K562 (cell line): ENCODE measurements around the gene ARAP1. TPM values are rescaled to one million over a fixed set of nuclear protein-coding genes. Genes with fewer than 3 reads are reported as not detected.

Source experiments
- ATAC-seq: fragments of 200-7000 bp; cut with Tn5 transposase; 3 replicates; pipeline ENCODE4 v1.9.1; 2020; ENCODE audit warnings: moderate library complexity
- BruUV-seq: library from RNA; stranded (reverse); fragments of 400-500 nt; replicated peaks from 2 replicates; lab custom pipeline; 2021; lab: Mats Ljungman, UMichigan
- CTCF ChIA-PET: fragments of 300-600 bp; formaldehyde crosslinking; extraction: SDS; loops from one replicate; lab custom pipeline; 2021; ENCODE audit warnings: low intra/inter-chr PET ratio; lab: Yijun Ruan, JAX
- POLR2A ChIA-PET: fragments of 300-600, 350-650 bp; sonication (Branson Sonifier 250); formaldehyde crosslinking; extraction: SDS; loops from one replicate; lab custom pipeline; 2021; ENCODE audit warnings: antibody characterized with exemption, inconsistent platforms; lab: Yijun Ruan, JAX
- DNase-seq, 4 experiments: peaks; one replicate each; pipeline versions ENCODE4 v3.0.0 to v3.0.0-alpha.2; 2011 to 2018; ENCODE audit warnings: low spot score in 3 of 4, mixed read lengths in 3 of 4; ENCODE audit errors: extremely low read depth in 1 of 4
- FAIRE-seq: peaks from 2 replicates; lab custom pipeline; 2011; peaks lifted over from hg19 to GRCh38; lab: Jason Lieb, UNC
- H2AFZ ChIP-seq: 2 replicates; pipeline ENCODE4 v1.6.0; 2011; ENCODE audit warnings: low read depth, low read length, control low read depth, inconsistent platforms
- H3K27ac ChIP-seq: fragments of 200-600 bp; 3 replicates; pipeline ENCODE4 v1.8.0; 2011; ENCODE audit warnings: low read depth, mild to moderate bottlenecking, control low read depth, inconsistent platforms, low read length, moderate library complexity, mixed read lengths; ENCODE audit errors: extremely low read depth
- H3K27me3 ChIP-seq, 2 experiments: fragments of 300-600 bp in 1 of 2; 2 replicates in 1 of 2; 3 replicates in 1 of 2; pipeline versions ENCODE4 v1.6.0 to v1.8.0; 2011; ENCODE audit warnings: inconsistent platforms in 2 of 2, low read length in 2 of 2, mild to moderate bottlenecking in 1 of 2, mixed read lengths in 1 of 2, moderate library complexity in 1 of 2; ENCODE audit not compliant: control insufficient read depth in 2 of 2, insufficient read depth in 2 of 2
- H3K36me3 ChIP-seq: fragments of 300-600 bp; 3 replicates; pipeline ENCODE4 v1.8.0; 2011; ENCODE audit warnings: mild to moderate bottlenecking, low read length, inconsistent platforms; ENCODE audit not compliant: control insufficient read depth, insufficient read depth
- H3K4me1 ChIP-seq, 2 experiments: fragments of 200-600 bp in 1 of 2; replicated peaks in 1 of 2; 2 replicates in 1 of 2; 3 replicates in 1 of 2; pipeline versions ENCODE4 v1.5.1 to v1.8.0; 2011; ENCODE audit warnings: inconsistent platforms in 2 of 2, low read length in 2 of 2, mild to moderate bottlenecking in 1 of 2, mixed read lengths in 1 of 2, moderate library complexity in 1 of 2; ENCODE audit not compliant: control insufficient read depth in 2 of 2, insufficient read depth in 2 of 2
- H3K4me2 ChIP-seq: 2 replicates; pipeline ENCODE4 v1.6.1; 2011; ENCODE audit warnings: low read length, control low read depth, inconsistent platforms, mixed read lengths; ENCODE audit not compliant: insufficient read depth
- H3K4me3 ChIP-seq: fragments of 200-600 bp; sonication (generic), shearing (Covaris generic); 2 replicates; pipeline ENCODE4 v1.5.1; 2016; ENCODE audit warnings: control low read depth, inconsistent platforms
- H3K79me2 ChIP-seq: fragments of 200-600 bp; 3 replicates; pipeline ENCODE4 v1.8.0; 2011; ENCODE audit warnings: low read length, inconsistent platforms; ENCODE audit not compliant: control insufficient read depth, insufficient read depth
- H3K9ac ChIP-seq, 2 experiments: 2 replicates each; pipeline versions ENCODE4 v1.6.0 to v1.6.1; 2011; ENCODE audit warnings: low read depth in 2 of 2, low read length in 2 of 2, control low read depth in 1 of 2, inconsistent platforms in 1 of 2, mild to moderate bottlenecking in 1 of 2, mixed read lengths in 1 of 2; ENCODE audit not compliant: insufficient read depth in 1 of 2
- H3K9me1 ChIP-seq: one replicate; pipeline ENCODE4 v1.6.0; 2011; ENCODE audit warnings: inconsistent platforms, mild to moderate bottlenecking, low read length, moderate library complexity; ENCODE audit not compliant: control insufficient read depth, insufficient read depth
- H3K9me3 ChIP-seq: replicated peaks from 2 replicates; pipeline ENCODE4 v1.5.1; 2011; ENCODE audit warnings: low read depth, low read length, inconsistent platforms; ENCODE audit not compliant: control insufficient read depth, insufficient read depth
- H4K20me1 ChIP-seq: replicated peaks from 2 replicates; pipeline ENCODE4 v1.6.1; 2011; ENCODE audit warnings: low read length, inconsistent platforms, mixed read lengths; ENCODE audit not compliant: control insufficient read depth, insufficient read depth
- CREB1 ChIP-seq, 2 experiments: sonication (generic) in 1 of 2; formaldehyde crosslinking in 1 of 2; IDR thresholded peaks; 2 replicates each; pipeline versions ENCODE4 v1.6.1 to v1.8.0; 2012 to 2022; ENCODE audit warnings: inconsistent platforms in 1 of 2, mild to moderate bottlenecking in 1 of 2, missing genetic modification reagents in 1 of 2, moderate library complexity in 1 of 2
- E4F1 ChIP-seq: fragments of 250-450 bp; sonication (Bioruptor Pico); IDR thresholded peaks from 2 replicates; pipeline ENCODE4 v1.5.0; 2021; ENCODE audit warnings: mild to moderate bottlenecking, borderline replicate concordance
- FOSL1 ChIP-seq: fragments of 200-800 bp; sonication (Bioruptor generic); conservative IDR thresholded peaks from 2 replicates; pipeline ENCODE4 v1.6.1; 2016; ENCODE audit warnings: missing genetic modification characterization, missing compliant biosample characterization
- KHSRP ChIP-seq: fragments of 450-650 bp; IDR thresholded peaks from 2 replicates; pipeline ENCODE4 v1.6.1; 2017
- OTX1 ChIP-seq: fragments of 450-650 bp; formaldehyde crosslinking; IDR thresholded peaks from 2 replicates; pipeline ENCODE4 v1.4.0; 2022; ENCODE audit warnings: mild to moderate bottlenecking
- PHTF2 ChIP-seq: fragments of 250-450 bp; sonication (Bioruptor Pico); IDR thresholded peaks from 2 replicates; pipeline ENCODE4 v1.5.0; 2021; ENCODE audit warnings: mild to moderate bottlenecking
- SRSF3 ChIP-seq: fragments of 200-400 bp; formaldehyde crosslinking; IDR thresholded peaks from 2 replicates; pipeline ENCODE4 v1.6.1; 2016; ENCODE audit warnings: mild to moderate bottlenecking, low read length, moderate library complexity; ENCODE audit not compliant: insufficient read depth
- ZFP30 ChIP-seq: fragments of 250-450 bp; sonication (Bioruptor Pico); IDR thresholded peaks from 2 replicates; pipeline ENCODE4 v1.8.0; 2022; ENCODE audit warnings: moderate library complexity, mild to moderate bottlenecking, inconsistent platforms, borderline replicate concordance
- ZNF277 ChIP-seq: fragments of 250-450 bp; sonication (Bioruptor Pico); IDR thresholded peaks from 2 replicates; pipeline ENCODE4 v1.8.0; 2022; ENCODE audit warnings: inconsistent platforms, mild to moderate bottlenecking, moderate library complexity, borderline replicate concordance
- ZNF695 ChIP-seq: fragments of 450-650 bp; formaldehyde crosslinking; IDR thresholded peaks from 2 replicates; pipeline ENCODE4 v1.4.0; 2020; ENCODE audit warnings: mild to moderate bottlenecking, moderate library complexity
- ZNF766 ChIP-seq: fragments of 200-800 bp; sonication (Bioruptor generic); conservative IDR thresholded peaks from 2 replicates; pipeline ENCODE4 v1.6.1; 2016; ENCODE audit warnings: missing genetic modification characterization, missing compliant biosample characterization
- ZNF778 ChIP-seq: fragments of 450-650 bp; formaldehyde crosslinking; IDR thresholded peaks from 2 replicates; pipeline ENCODE4 v1.4.0; 2020; ENCODE audit warnings: mild to moderate bottlenecking, moderate library complexity
- ZNF79 ChIP-seq: fragments of 250-450 bp; sonication (Bioruptor Pico); IDR thresholded peaks from 2 replicates; pipeline ENCODE4 v1.4.0; 2020; ENCODE audit warnings: low read depth, mild to moderate bottlenecking, moderate library complexity
- WGBS: fragments of 100-300 bp; shearing (Covaris generic); methylation state at CpG from one replicate; pipeline ENCODE4 v1.1.6; 2016; ENCODE audit warnings: low coverage, mixed read lengths; ENCODE audit not compliant: insufficient coverage; ENCODE audit errors: missing lambda C conversion rate; 5-methylcytosine and 5-hydroxymethylcytosine counted together
- in situ Hi-C: fragments of 300-500 bp; cut with MboI; formaldehyde crosslinking; loops from 4 replicates; pipeline ENCODE4 v1.15.0; 2018; ENCODE audit warnings: inconsistent platforms, mixed read lengths
- intact Hi-C: fragments of 100-400 bp; cut with micrococcal nuclease; formaldehyde crosslinking; loops from 2 replicates; pipeline ENCODE4 v1.14.2; 2022
- polyA plus RNA-seq, 8 experiments: library from polyadenylated mRNA; depleted of rRNA in 4 of 8; stranded (reverse) in 5 of 8; unstranded in 3 of 8; fragments of >200 nt; fragmentation: Nextera tagmentation in 2 of 8; fragmentation: Illumina TruSeq in 1 of 8; extraction: Ambion mirVana in 2 of 8; extraction: Trizol in 1 of 8; gene quantifications; 2 replicates each; pipeline versions ENCODE4 v1.2.1 to v1.2.3, GENCODE V29; 2011 to 2014; ENCODE audit warnings: inconsistent platforms in 1 of 8, missing spikeins in 1 of 8
- total RNA-seq, 7 experiments: library from RNA; depleted of rRNA in 6 of 7; stranded (reverse); fragments of >200 nt in 6 of 7; fragmentation: Illumina TruSeq in 2 of 7; extraction: Trizol in 2 of 7; gene quantifications; 2 replicates each; pipeline versions ENCODE4 v1.2.1 to v1.2.3, GENCODE V29; 2011 to 2021; ENCODE audit warnings: low replicate concordance in 1 of 7
- TF ChIP-seq, protein P1 (sequence below): fragments of 450-650 bp; IDR thresholded peaks from 2 replicates; pipeline ENCODE4 v1.6.1; 2016; ENCODE audit warnings: missing biosample characterization, missing genetic modification characterization

Gene ARAP1
- total and polyA plus RNA-seq, 9 of the 15 experiments (the other 6 are each of a cell fraction or from before 2014, with no cell fraction given), result 0.23 to 67.0 (median 24.6) TPM

DNA sequence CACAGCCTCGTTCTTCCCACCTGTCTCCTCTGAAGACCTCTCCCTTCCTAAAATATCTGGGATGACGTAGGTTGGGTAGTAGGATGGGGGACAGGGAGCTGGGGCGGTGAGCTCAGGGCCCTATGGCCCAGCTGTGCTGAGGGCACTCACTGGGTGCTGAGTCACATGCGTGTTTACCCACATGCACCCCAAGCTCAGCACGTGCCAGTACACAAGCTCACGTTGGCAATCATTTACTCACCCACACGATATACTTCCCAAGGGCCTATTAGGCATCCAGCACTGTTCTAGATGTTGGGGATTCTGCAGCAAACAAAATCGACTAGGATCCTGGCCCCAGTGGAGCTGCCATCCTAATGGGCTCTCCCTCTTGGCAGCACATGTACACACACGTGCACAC, 28.7 kb downstream of the ARAP1 start:
- Histone ChIP-seq H3K4me2 (no peak overlapping the region), H3K9me1 (peaks cover 5% of the 10 kb centered on the region), H3K4me1 (peaks cover 13 to 29% of the 10 kb centered on the region in 2 experiments; a peak in 4 of 5 replicates), H3K27ac (no peak overlapping the region), H3K27me3 (no peaks in the 10 kb centered on the region), H3K9ac (no peak overlapping the region), H4K20me1 (no peaks in the 10 kb centered on the region), H2AFZ (no peak overlapping the region), H3K36me3 (peaks cover 70% of the 10 kb centered on the region)
- no peak for DNase-seq
- POLR2A ChIA-PET, result interaction anchor here (0.6 kb wide), 2 partner anchors 39 to 648 kb away, joined by 3 read pairs; no protein-coding TSS in a partner anchor
- 74% methylated on average over 9 of the region's 9 CpGs for WGBS
- FAIRE-seq, result no peak
- intact Hi-C loops (no loop called here), in situ Hi-C loops (loop anchor here (10.0 kb wide), 1 partner anchor 461 kb away; no protein-coding TSS in a partner anchor)
- CTCF ChIA-PET, result no interaction called here
- ATAC-seq, result no peak
- no TSS peak for BruUV-seq
- TF ChIP-seq SRSF3 (no peak), ZFP30 (CRISPR knock-in tag) (no peak), ZNF766 (CRISPR knock-in tag) (no peak), FOSL1 (tag) (no peak), KHSRP (no peak), PHTF2 (no peak), OTX1 (CRISPR knock-in tag) (no peak), ZNF695 (CRISPR knock-in tag) (no peak), ZNF79 (CRISPR knock-in tag) (no peak), E4F1 (no peak), CREB1 (IDR thresholded peaks at IDR 0.05) (no peak), CREB1 (CRISPR knock-in tag; IDR thresholded peaks at IDR 0.05) (no peak), ZNF277 (CRISPR knock-in tag) (no peak), ZNF778 (no peak)
- TF ChIP-seq, protein P1, sequence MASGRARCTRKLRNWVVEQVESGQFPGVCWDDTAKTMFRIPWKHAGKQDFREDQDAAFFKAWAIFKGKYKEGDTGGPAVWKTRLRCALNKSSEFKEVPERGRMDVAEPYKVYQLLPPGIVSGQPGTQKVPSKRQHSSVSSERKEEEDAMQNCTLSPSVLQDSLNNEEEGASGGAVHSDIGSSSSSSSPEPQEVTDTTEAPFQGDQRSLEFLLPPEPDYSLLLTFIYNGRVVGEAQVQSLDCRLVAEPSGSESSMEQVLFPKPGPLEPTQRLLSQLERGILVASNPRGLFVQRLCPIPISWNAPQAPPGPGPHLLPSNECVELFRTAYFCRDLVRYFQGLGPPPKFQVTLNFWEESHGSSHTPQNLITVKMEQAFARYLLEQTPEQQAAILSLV (tag), result no peak
- TF ChIP-seq, all 486 proteins: peak for 0
- peaks cover 60% of the 10 kb centered on the region for H3K79me2 ChIP-seq
- no peak overlapping the region for H3K4me3 ChIP-seq
- no peaks in the 10 kb centered on the region for H3K9me3 ChIP-seq
